Activated CD4-positive, CD25-positive, alpha-beta regulatory T cell treated with anti-CD3 and anti-CD28 coated beads, Interleukin-2, amount 50 U/mL, for 72 hours (primary cell): ENCODE measurements around the gene ARID5A.

Experiments used
- DNase-seq: peaks from one replicate; pipeline ENCODE4 v3.0.0; 2021

The ARID5A gene

DNA sequence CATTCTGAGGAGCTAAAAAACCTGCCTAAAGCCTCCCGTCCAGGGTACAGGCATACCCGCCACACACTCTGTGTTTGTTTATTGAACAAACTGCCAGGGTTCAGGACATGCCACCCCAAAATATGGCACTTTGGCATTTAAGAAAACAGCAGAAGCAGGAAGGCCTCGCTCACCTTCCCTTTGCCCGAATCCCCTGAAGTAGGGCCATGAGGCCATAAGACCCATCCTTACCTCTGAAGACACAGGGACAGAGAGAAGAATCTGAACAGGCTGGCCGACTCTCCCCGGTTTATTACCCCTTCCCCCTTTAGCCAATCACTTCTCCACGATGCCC, 29.7 kb upstream of the ARID5A start:
- DNase-seq: no peak

DNA sequence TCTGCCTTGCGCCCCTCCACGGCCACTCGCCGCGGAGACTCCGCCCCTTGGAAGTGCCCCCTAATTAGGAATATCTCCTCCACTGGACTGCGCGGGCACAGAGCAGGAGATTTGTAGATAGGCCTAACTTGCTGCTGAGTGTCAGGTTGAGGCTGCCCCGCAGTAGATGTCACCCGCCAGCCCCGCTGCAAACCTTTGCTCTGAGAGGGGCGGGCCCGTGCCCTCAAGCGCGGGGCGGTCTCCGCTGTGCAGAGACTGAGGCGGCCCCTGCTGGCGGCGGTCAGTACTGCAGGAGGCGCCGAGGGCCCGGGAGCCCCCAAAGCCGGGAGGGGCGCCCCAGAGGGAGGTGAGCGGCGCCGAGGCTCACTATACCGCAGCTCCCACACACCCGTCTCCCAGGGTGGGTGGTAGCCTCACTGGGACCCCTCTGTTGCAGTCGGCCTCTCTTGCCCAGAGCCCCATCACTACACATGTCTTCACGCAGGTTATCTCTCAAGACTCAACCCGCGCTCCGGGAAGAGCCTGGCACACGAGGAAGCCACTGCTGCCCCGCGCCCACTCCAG, 28.5 kb upstream of the ARID5A start:
- peak; percentile 95 for DNase-seq

DNA sequence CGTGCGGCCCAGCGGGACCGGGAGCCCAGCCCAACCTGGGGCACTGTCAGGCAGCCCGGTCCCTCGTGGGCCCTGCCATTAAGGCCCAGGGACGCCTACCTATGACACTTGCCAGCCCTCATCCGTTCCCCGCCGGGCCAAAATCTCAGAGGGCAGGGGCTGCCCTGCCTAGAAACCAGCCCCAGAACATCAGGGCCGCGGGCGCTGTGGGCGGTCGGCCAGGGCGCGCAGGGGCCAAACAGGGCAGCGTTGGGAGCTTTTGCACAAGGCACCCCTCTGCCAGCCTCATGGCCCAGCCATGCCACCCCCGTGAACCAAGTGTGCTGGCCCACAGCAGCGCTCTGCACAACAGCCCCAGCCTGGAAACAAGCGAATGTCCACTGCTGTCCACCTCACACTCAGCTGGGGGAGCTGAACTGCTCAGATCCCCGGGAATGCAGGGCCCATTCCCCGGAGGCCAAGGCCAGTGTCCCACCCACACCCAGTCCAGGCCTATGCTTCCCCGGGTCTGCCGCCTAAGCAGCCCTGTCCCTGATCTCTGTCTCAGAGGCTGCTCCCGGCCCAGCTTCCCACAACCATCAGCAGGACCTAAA, 27.9 kb upstream of the ARID5A start:
- DNase-seq: no peak

DNA sequence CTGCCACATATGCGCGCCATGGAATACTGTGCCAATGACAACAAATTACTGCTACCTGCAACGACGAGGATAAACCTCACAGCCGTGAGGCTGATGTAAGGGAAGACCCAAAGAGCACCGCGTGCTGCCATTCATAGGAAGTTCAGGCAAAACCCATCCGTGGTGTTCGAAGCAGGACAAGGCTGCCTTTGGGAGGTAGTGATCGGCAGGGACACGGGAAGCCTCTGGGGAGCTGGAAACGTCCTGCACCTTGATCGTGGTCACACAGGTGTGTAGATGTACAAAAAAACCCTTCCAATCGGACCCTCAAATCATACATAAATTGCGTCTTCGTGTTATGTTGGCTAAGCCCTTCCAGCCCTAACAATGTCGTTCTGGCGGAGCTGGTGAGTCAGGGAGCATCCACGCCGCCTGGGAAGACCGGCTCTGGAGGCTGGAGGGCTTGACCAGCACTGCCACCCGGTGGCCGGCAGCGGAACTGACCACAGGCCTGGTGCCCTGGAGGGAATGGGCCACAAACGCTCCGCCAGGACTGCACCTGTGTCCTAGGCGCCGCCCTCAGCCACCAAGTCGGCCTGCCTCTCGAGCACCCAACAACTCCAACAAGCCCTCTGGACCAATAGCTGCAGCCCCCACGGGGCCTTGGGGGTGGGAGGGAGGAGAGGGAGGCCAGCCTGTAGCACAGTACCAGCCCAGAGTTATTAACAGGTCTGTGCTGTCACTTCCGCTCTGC, 27.3 kb upstream of the ARID5A start:
- peak; percentile 81 for DNase-seq

DNA sequence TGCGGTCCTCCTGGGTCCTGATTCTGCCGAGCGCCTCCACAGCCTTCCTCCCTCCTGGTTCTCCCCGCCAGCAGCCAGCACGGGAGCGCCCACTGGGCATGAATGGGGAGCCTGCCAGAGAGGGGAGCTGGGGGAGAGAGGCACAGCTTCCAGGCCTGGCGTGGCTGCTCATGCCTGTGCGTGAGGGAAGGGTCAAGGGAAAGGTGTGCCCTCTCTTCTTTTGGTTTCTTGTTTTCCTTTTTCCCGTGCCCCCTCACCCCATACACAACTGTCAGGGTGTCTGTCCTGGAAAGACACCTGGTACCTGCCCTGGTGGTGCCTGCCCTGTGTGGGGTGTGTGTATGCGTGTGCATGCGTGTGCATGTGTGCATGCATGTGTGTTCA, 26.7 kb upstream of the ARID5A start:
- no peak for DNase-seq

DNA sequence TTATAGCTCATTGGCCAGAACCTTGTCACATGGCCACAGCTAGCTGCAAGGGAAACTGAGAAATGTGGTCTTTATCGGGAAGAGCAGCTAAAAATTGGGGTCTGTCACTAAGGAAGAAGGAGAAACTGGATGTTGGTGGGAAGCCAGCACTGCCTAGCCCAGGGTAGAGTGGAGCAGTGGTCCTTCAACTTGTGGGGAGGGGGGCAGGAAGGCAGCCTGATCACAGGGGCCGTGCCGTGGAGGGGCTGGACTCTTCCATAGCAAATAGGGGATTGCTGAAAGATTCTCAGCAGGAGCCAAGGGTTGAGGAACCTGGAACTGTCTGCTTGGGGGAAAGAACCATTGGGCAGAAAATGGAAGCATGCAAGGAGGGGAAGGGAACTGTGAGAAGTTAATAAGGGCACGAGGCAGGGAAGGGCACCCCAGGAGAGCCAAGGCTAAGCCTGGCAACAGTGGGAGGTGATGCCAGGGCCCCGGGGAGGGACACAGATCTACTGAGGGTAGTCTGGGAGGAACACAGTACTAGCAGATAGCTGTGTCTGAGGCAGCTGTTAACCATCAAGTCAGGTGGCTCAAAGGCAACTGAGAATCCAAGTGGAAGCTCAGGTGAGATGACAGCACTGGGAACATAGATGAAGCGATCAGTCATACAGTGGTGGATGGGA, 25.5 kb upstream of the ARID5A start:
- no peak for DNase-seq

DNA sequence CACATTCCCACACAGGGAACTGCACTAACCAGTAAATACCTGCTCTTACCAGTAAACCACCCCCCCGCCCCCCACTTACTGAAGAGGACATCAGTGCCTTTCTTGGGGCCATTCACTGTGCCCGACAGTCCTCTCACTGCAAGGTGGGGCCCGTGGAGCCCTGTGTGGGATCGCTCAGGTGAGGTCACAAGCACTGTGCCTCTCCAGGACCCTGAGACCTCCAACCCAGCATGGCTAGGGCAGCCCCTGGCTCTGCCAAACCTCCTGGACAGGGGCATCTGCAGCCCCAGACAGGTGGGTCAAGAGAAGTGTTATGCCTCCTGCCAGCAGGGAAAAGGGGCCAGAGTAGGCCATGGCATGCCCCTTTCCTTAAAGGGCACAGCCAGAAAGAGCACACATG, 24.7 kb upstream of the ARID5A start:
- no peak for DNase-seq

DNA sequence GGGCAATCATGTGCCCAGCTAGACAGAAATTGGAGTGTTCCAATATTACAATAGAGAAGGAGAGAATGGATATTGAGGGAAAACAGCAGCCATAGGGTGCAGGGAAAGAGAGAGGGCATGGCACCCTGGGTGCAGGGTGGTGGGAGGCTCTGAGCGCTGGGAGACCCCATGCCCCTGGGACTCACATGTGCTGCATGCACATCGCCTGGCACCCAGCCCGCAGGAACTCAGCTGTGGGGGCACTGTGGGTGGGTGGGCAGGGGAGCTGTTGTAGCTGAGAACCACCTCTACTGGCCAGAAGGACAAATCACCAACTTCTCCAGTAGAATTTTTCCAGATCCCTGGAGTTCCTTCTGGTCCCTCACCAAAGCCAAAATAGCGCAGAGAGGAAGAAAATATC, 24.2 kb upstream of the ARID5A start:
- no peak for DNase-seq

DNA sequence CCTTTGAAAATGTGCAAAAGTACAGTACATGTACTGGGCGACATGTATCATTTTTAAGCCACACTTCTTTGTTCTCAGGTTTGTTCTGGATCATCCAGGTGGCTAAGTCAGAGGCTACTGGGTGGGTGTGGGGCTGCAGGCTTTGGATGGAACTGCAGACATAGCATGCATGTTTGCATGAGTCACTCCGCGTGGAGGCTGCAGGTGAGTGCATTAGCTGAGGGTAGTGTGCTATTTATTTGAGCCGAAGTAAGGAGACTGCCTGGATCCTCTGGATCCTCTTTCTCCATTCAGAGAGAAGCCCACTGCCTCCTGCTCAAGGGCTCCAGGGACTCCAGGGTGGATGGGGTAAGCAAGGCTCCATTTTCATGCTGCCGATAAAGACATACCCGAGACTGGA, 22.0 kb upstream of the ARID5A start:
- no peak for DNase-seq

DNA sequence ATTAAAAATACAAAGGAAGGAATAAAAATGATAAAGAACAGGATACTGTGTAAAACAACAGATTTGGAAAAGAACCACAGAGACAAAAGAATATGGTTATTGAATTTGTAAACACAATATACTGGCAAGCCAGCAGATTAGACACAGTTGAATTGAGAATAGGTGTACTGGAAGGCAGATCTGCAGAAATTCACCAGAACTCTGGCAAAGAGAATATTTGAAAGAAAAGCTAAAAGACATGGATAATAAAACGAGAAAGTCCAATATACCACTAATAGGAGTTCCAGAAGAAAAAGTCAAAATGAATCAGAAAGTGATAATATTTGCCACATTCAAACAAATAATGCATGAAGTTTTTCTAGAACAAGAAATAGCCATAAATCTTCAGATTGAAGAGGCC, 19.5 kb upstream of the ARID5A start:
- DNase-seq: no peak

DNA sequence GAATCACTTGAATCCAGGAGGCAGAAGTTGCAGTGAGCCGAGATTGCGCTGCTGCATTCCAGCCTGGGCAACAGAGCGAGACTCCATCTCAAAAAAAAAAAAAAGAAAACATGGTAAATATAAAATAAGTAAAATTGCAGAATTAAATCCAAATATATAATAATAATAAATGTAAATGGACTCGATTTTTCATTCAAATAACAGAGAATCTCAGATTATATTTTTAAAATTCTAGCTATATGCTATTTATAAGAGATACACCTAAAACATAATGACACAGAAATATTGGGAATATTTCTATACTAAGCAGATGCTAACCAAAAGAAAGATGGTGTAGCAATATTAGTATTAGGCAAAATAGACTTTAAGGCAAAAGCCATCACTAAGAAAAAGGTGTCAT, 16.3 kb upstream of the ARID5A start:
- no peak for DNase-seq

DNA sequence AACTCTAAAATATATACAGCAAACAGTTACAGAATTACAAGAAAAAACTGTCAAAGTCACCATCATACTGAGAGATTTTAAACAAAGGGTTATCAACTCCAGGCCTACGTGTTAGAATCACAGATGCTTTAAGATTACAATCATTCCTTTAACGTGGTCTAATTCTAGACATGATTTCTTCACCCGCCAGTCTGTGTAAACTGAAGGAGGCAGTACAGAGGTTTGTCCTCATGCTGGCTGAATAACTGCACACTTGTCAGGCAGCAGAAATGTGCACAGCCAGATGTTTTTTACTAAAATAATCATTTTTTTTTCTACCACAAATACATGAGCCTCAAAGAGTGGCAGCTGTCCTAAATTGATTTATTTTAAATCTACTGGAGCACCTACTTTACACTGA, 15.9 kb upstream of the ARID5A start:
- no peak for DNase-seq

DNA sequence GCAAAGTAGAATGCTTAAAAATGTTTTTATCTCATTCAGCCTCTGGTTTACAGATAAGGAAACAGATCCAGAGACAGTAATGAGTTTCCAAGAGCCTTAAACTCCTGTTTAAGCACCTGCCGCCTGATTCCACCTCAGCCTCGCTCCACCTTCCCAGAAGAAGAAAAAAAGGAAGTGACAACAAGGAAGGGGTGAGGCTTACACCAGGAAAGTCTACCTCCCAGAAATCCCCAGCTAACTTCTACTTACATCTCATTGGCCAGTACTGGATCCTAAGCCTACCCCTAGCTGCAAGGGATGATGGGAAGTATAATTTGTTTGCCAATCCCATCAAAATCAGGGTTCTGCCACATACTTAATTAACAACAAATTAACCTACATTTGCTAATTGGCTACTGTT, 15.3 kb upstream of the ARID5A start:
- DNase-seq: no peak

DNA sequence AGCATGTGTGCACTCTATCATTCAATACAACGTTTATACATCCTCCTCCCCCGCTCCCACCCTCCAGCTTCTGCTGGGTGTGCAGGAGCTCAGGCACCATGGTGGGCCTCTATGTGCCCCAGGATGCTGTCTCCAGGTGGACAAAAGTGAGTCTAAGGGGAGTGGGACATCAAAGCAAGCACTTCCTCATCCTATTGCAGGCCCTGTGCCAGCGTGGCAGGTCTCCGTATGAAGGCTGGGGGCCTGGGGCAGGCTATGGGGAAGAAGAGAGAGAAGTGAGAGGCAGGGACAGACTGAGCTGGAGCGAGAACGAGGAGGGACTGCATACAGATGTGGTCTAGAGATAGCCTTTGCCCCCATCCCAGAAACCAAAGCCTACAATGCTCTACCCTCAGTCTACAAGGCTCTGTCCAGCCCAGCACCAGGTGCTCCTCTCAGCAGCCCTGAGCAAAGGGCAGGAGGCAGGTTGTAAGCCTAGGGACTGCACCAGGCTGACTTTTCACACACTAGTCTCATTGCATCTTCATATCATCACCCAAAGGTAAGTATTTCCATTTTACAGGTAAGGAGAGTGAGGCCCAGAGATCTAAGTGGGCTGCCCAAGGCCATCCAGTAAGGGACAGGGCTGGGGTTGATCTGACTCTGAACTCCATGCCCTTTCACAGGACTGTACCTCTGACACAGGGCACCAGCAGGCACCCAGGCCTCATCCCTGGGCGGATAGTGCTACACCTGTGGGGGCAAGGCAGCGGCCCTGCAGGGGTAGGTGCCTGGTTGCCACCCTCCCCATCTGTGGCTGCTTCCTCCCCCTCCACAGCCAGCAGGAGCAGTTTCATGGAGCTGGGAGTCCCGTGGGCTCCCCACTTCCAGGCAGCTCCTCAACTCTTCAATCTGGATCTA, 14.0 kb upstream of the ARID5A start:
- DNase-seq: no peak

DNA sequence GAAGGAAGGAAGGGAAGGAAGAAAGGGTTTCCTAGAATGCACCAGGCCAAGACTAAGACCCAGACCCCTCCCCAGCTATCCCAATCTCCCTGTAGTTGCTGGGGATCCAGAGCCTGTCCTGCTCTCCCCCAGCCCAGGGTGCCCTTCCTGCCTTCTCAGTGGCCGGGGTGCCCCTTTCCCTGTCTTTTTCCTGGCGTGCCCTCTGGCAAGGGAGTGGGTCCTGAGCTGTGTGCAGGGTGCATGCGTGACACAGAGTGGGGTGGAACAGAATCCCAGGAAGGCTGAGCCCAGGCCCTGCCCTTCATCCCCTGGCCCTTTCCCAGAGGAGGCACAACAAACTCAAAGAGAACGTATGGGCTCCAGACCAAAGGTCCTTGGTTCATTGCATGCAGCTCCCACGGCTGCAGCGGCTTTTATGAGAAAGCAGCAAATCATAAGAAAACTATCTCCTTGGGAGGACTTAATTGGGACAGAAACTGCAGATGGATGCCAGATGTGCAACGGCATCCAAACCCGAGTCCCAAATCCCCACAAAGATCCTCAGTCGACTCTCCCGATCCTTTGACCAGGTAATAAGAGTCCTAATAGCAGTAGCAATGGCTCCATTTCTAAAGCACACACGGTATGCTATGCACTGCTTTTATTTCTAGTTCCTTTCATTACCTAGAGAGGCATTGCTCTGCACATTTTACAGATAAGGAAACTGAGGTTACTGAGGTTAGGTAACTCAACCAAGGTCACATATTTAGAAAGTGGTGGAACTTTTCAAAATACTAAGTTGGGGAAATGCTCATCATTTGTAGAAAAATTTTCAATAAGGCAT, 12.7 kb upstream of the ARID5A start:
- DNase-seq: no peak

DNA sequence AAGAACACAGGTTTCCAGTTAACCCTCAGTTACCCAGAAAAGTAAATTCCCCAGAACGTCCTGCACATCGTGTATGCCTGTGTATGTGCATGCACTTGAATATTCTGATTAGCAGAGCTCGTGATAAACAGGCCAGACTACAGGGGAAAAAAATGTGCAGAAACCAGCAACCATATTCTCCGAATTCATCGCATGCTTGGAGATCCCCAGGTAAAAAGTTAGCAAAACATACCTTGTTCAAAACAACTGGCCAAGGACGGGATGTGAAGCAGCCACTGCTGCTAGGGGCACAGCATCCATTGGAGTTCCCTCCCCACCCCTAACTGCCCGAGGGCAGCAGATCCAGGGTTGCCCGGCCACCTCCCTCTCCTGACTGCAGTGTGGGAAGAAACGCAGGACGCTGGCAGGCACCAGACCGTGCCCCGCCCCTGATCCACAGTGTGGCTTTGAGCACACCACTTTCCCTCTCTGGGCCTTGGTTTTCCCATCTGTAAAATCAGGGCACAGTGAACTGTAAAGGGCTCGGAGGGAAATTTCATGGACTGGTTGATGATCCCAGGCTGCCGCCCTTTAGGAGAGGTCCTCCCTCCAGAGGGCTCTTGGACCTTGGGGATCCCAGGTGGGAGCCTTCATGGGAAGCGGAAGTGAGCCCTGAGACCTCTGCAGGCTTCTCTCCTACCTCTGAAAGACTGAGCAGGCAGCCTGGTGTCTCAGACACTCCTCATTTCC, 11.9 kb upstream of the ARID5A start:
- DNase-seq: no peak

DNA sequence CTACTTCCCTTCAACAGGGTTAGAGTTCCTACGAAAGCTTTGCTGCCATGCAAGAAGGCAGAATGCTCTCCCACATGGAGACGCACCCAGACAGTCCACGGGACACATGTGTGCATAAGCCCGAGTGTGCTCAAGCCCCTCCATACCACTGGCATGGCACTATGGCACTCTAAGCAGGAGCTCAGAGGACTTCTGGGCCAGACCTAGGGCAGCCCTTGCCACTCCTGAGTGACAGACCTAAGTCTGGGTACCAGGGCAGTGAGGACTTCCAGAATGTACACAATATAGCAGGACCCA, 11.4 kb upstream of the ARID5A start:
- no peak for DNase-seq

DNA sequence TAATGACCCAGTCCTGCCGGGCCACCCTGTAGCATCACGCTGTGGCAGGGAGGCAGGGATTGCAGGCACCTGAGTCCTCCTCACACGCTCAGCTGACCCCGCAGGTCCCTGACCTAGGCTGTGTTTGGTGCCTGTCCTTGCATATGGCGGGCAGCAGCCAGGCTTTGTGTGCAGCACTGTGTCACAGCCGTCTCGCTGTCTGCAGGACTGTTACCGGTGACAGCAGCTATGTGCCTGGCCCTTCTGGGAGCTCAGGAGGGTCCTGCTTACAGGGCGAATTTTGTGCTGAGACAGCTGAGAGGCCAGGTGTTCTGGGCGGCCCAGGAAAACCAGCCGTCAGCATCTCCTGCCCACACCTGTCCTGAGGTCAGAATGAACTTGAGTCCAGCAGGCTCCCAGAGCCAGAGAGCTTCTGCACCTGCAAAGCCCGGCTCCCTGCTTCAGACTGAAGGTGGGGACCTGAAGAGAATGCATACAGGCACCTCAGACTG, 10.4 kb upstream of the ARID5A start:
- DNase-seq: no peak

DNA sequence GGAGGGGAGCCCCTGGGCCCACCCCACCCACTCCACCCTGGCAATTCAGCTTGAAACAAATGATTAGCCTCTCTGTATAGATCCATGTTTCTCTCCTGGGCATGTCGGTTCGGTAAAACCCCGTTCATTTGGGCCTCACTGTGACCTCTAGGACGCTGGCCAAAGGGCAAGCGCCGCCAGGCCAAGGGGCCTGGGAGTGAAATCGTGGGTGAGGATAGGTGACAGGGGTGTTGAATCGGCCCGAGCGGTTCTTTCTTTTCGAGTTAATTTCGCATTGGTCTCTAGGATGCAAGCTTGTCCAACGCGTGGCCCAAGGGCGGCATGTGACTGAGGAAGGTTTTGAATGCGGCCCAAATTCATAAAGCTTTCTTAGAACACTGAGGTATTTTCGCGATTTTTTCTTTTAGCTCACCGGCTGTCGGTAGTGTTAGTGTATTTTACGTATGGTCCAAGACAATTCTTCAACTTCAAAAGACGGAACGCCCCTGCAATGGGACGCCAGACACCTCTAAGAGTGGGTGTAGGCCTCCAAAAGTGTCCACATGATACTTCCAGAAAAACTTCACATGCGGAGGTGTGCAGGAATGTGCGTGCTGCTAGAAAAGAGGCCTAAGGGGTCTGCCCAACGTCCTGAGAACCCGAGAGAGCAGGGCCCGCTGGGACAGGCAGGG, 9.8 kb upstream of the ARID5A start:
- DNase-seq: no peak

DNA sequence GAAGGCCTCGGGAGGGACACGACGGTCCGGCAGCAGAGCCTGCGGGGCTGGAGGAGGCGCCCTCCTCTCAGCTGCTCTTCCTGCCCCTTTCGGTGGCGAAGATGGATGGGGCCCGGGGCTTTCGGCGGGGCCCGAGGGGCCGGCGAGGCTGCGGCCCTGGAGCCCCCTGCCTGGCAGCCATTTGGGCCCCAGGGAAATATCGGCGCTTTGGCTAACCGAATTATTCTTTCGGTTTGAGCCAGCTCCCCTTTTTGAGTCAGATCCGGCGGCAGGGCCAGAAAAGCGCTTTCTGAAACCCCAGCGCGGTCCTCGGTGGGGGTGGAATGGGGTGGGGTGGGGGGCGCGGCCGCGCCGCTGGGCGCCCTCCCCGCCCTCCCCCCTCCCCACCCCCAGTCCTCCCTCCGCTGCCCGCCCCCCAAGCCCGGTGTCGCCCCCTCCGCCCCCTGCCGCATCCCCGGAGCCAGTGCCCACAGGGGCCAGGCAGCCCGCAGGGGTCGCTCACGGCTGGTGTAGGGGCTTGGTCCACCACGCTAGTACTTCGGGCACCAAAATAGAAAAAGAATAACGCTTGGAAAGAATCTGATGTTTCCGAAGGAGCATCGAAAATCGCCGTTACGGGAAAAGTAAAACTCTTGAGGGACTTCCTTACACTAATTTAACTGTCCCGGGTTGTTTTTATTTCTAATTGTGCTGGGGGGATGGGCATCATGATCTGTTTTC, 9.1 kb upstream of the ARID5A start:
- DNase-seq: peak; percentile 74
